ENCODE results near the gene EOLA2.
"Not testable (repeated sequence)": the region's sequence is repeated elsewhere in the genome, so short reads cannot be mapped to it uniquely, and the experiment has no call there.

The EOLA2 gene

DNA sequence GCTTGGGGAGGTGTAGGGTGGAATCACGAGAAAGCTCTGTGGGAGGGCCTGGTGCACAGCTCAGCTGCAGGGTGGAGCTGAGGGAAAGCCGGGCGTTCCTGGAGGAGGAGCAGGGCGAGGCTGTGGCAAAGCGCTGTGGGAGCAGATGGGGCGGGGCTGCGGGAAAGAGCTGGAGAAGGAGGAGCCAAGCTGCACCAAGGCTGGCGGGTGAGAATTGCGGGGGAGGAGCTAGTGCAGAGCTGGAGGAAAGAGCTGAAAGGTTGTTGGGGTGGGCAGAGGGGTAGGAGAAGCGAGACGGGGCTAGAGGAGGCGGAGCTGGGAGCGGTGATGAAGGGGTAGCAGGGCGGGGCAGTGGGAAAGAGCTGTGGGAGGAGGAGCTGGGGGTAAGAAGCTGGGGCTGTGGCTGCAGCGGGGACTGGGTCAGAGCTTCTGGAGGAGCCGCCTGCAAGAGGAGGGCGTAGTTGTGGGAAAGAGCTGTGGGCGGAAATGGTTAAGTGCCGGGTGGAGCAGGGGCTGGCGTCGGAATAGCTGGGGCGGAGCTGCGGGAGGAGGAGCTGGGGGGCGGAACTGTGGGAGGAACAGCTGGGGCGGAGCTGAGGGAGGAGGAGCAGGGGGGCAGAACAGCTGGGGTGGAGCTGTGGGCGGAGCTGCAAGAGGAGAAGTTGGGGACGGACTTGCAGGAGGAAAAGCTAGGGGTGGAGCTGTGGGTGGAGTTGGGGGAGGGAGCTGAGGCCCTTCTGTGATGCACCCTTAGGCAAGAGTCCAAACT is 1.8 kb upstream of the EOLA2 start:
- DNase-seq: peak; percentile 97 to 98
- TF ChIP-seq POLR2A (IDR thresholded peaks at IDR 0.05; ENCODE audit: low read length) (peak; percentile 39), GATA1 (IDR thresholded peaks at IDR 0.05; ENCODE audit: low read depth, low read length) (no peak)

DNA sequence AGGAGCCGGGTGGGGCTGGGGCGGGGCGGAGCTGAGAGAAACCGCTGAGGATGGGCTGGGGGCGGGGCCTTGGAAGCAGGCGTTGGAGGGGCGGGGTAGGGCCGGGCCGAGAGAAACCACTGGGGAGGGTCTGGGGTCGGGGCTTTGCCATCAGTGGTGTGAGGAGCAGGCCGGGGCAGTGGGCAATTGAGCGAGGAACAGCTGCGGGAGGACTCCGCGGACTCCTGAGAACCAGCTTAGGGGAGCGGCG is 1.3 kb upstream of the EOLA2 start:
- TF ChIP-seq POLR2A (IDR thresholded peaks at IDR 0.05; ENCODE audit: low read length): no peak
- TF ChIP-seq GATA1 (IDR thresholded peaks at IDR 0.05; ENCODE audit: low read depth, low read length): no peak
- no peak for DNase-seq

DNA sequence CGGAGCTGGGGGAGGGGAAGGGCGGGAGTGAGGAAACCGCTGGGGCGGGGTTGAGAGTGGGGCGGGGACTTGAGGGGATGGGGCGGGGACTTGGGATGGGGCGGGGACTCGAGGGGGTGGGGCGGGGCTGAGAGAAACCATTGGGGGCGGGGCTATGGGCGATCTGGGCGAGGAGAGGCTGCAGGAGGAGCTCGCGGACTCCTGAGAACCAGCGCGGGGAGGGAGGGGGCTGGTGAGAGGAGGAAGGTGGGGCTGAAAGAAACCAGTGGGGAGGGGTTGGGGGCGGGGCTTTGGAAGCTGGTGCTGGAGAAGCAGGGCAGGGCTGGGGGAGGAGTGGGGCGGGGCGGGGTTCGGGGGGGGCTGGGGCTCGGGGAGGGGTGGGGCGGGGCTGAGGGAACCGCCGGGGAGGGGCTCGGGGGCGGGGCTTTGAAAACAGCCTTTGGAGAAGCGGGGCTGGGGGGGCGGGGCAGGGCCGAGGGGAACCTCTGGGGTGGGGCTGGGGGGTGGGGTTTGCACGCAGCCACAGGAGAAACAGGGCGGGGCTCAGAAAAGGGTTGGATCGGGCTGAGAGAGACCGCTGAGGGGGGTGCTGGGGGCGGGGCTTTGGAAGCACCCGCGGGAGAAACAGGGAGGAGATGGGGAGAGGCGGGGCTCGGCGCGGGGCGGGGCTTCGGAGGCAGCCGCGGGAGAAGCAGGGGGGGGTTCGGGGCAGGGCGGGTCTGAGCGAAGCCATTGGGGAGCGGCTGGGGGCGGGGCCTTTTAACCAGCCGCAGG is 777 bp upstream of the EOLA2 start:
- DNase-seq: peak; percentile 94

DNA sequence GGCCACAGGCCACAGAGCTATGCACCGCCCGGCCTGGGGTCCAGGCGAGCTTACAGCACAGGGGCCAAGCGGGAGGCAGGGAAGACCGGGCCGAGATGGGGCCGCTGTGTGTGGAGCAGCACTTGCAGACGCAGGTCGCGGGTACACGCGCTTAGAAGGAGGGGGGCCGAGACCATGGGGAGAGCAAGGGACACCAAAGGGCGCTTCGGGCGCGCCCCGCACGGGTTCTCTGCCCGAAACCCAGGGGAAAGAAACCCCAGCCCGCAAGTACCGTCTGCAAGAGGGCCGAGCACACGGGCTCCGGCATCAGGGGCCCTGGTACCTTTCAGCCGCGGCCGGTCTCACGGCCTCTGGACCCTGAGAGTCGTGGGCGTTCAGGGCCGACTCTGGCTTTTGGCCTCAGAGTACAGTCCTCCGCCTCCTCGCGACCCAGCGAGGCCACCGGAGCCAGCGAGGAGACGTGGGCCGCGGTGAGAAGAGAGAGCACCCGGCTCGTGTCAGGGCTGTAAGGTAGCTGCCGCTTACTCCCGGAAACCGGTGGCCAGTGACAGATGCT is 342 bp downstream of the EOLA2 start:
- DNase-seq: peak; percentile 53 to 63
- no peak for TF ChIP-seq POLR2A (IDR thresholded peaks at IDR 0.05; ENCODE audit: low read length)
- TF ChIP-seq GATA1 (IDR thresholded peaks at IDR 0.05; ENCODE audit: low read depth, low read length): no peak

More for the DNA sequence above, 777 bp upstream of the EOLA2 start:
- TF ChIP-seq GATA1 (IDR thresholded peaks at IDR 0.05; ENCODE audit: low read depth, low read length): no peak
- TF ChIP-seq POLR2A (IDR thresholded peaks at IDR 0.05; ENCODE audit: low read length): no peak

DNA sequence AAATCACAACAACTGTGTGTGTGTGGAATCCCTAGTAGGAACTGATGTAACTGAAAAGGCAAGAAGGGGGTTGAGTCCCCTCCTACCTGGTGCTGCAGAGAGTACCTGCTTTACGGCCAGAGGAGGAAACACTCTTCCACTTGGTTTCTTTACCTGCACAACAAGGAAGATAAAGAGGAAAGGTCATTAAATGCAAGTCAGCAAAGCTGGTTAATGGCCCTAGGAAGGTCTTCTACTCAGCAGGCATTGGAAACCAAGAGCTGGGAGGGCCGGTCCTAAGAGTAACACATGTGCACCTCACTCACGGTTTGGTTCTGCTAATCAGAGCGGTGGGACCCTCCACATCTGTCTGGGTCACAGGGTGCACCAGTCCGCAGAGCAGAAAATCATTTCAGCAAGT is 963 bp downstream of the EOLA2 start:
- peak in 1 of 2 experiments; percentile 31 for DNase-seq

DNA sequence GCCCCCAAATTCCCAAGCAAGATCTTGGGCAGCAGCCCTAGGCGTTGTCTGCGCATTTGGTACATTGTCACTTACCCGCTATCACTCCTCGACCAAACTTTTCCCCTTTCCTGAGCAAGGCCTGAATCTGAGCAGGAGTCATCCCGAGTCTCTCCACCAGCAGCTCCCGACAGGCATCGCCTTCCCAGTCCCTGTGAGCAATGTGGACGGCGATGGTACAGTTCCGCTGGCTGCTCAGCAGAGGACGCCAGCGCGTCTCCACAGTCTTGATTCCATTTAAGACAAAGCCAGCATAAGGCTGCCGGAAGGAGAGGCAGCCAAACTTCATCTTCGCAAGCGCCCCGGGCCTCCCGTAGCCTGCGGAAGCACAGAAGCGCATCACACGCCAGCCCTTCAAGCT is 4.7 kb downstream of the EOLA2 start:
- not testable (repeated sequence) for DNase-seq

DNA sequence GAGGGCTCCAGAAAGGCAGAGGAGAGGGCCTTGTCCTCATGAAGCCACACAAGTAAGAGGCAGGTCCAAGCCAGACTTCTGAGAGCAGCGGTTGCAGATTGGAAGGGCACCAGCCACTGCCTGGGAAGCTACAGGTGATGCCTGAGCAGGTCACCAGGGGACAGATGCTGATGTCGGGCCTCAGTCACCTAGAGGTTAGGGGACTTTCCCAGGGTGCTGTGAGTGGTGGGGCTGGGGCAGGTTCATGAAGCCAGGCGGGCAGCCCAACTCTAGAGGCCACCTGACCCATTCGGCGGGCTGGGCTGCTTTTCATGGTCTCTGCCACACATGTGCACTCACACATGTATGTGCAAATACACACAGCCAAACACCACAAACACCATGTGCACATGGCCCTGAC is 5.3 kb downstream of the EOLA2 start:
- DNase-seq: not testable (repeated sequence)

DNA sequence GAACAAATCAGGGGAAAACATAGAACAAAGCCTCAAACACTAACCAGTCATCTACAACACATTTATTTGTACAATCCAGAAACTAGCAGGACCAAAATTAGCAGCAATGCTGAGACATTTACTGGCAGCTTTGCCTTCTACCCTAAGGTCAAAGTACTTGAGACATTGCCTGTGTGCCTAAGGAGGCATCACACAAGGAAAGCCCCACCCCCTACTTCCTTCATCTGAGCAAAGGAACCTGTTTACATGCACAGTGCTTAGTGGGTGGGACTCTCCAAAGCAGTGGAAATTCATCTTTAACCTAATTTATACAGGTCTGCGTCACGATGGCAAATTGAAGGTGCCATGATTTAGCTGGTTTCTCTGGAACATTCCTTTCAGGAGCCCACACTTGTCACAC is 6.1 kb downstream of the EOLA2 start:
- not testable (repeated sequence) for DNase-seq

DNA sequence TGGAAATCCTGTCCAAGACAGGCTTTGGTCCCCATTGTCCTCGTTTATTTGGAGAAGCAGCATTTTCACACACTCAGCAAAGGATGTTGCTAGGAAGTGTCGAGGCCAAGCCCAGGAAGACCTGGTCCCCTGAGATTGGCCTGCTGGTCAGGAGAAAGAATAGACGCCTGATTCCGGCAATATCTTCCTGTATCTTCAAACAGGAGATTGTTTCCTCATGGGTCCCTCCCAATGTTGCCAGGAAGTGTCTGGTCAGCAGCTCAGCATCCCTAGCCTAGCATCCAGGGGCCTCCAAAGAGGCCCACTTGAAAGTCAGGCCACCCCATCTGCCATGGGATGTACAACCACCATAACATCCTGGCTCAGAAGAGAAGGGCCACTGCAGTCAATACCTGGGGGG is 6.9 kb downstream of the EOLA2 start:
- DNase-seq: not testable (repeated sequence)

DNA sequence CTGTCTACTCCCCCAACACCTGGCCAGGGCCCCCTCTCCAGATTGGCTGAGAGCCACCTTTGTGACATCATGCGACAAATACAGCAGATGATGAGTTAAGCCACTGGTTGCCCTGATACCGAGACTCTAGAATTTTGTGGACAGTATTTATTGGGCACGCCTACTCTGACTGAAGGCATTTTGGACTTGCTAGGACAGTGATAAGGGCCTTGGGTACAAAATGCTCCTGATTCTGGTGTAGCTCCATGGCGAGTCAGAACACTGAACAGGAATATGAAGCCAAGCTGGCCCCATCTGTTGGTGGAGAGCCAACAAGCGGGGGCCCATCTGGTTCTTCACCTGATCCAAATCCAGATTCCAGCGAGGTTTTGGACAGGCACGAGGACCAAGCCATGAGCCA is 8.9 kb downstream of the EOLA2 start, which contains the start of gene HSFX4:
Gene HSFX4, plus strand, starts transcription at position 174 of the 400 bp plus-strand sequence. Its CDS starts 72 bp downstream, at position 246.
- not testable (repeated sequence) for DNase-seq

DNA sequence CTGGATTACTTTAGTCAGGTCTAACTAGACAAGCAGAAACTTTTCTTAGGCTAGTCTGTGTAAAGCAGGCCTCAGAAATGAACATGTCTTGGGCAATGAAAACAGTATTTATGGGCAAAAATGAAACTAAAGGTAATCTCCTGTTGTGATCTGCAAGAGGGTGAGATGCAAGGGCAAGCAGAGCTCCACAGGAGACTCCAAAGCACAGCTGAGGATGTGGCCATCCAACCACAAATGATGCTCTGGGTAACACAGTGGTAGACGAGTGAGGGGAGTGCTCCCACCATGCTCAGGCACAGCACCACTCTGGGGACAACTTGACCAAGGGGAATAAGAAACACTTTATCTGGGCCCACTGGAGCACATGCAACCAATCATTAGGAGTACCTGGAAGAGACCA is 9.7 kb downstream of the EOLA2 start:
- DNase-seq: not testable (repeated sequence)

DNA sequence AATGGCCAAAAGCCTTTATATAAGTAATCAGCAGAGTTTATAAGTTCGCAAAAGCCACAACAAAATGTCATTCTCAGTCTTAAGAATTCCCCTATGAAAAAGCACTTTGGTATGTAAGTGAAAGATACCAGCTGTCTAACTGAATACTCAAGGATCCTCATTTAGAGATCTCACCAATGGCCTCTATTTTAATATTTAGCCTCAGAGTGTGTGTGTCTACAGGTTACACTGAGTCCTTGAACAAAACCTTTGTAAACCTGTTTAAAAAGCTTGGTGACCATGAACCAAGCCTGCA is 10.4 kb downstream of the EOLA2 start:
- not testable (repeated sequence) for DNase-seq

DNA sequence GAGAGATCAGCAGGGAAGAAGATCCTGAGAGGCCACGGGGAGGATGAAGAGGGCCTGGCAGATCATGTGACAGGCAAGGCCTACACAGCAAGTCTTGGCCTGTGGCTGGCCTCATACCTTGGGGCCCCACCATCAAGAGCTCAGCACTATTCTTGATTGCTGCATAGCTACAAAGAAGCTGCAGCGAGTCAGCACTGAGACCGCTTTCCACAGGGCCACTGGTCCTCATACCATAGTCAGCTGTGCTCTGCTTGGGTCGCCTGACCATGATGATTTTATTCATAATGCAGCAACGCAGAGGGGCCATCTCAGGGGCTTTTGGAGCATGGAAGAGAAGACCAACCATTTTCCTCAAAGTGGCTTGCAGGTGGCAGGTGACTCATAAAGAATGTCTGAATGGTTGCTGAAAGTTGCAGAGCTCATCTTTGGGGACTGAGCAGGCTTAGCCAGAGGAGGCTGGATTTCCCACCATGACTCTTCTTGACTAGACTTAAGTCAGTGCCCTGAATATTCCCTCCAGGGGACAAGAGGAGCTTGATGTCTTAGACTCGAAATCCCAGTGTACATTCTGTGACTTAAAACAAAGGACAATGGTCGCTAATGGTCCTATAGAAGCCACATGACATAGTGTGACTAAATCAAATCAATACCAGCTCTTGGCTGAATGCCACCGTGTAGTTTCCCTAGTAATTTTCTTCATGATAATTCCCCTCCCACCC is 10.9 kb downstream of the EOLA2 start:
- not testable (repeated sequence) for DNase-seq

DNA sequence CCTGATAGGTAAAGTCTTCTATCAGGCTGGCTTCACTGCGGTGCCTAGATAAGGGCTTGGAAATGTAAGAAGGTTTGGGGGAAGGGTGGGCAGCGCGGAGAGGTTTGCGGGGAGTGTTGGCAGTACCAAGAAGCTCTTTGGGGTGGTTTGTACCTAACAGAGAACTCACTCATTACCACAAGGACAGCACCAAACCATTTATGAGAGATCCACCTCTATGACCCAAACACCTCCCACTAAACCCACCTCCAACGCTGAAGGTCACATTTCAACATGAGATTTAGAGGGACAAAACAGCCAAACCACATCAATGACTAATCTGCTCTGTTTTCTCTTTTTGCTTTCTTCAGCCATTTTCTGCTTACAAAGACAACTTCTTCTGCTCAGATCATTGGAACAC is 13.9 kb downstream of the EOLA2 start:
- not testable (repeated sequence) for DNase-seq

DNA sequence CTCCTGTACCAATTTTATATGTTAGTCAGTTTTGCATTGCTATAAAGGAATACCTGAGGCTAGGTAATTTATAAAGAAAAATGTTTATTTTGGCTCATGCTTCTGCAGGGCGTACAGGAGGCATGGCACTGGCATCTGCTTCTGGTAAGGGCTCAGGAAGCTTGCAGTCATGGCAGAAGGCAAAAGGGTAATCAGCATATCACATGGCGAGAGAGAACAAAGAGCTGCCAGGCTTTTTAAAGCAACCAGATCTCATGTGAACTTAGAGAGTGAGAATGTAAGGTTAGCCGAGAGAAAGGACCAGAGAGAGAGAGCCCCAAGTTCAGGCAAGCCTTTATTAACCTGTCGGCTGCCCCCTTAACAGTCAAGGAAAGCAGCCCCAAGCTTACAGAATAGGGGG is 14.5 kb downstream of the EOLA2 start:
- DNase-seq: not testable (repeated sequence)

DNA sequence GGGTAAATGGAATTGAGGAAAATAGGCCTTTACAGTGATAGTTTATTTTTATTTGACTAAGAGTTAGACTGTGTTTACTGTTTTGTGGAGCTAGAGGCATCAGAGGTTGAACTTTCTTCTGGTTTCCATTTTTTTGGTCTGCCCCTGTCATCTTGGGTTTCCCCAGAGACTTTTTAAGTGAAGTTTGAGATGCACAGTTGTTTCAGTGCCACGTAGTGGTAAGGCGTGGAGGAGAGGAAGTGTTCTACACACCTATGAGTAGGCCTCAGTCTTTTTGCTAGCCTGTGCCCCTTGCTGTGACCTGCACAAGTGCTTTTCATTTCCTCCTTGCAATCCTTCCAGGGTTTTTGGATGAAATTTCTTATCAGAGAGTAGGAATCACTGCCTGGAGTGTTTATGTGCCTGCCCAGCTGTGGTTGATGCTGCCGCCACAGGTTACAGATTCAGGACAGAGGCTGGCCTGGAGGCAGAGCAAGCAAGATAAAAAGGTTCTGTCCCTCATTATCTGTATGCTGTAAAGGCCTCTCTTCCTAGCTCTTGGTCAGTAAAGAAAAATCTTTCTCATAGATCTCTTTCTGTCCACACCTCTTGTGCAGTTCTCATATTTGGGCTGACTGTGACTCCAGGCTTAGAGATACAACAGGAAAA is 21.4 kb downstream of the EOLA2 start:
- TF ChIP-seq POLR2A (IDR thresholded peaks at IDR 0.05; ENCODE audit: low read length) (no peak), GATA1 (IDR thresholded peaks at IDR 0.05; ENCODE audit: low read depth, low read length) (no peak)
- DNase-seq: no peak

All from erythroblast (primary cell).